Activated CD4-positive, alpha-beta T cell treated with anti-CD3 and anti-CD28 coated beads for 36 hours (primary cell): ENCODE measurements around the gene PPL. TPM values are rescaled to one million over a fixed set of nuclear protein-coding genes. Genes with fewer than 3 reads are reported as not detected.

ENCODE experiments used
- ATAC-seq: fragments of 200-7000 bp; cut with Tn5 transposase; one replicate; pipeline ENCODE4 v1.10.0; 2021; ENCODE audit warnings: mild to moderate bottlenecking, moderate library complexity
- CTCF ChIA-PET: fragments of 350-600 bp; sonication (Branson Sonifier 250); formaldehyde crosslinking; loops from one replicate; lab custom pipeline; 2021; ENCODE audit warnings: antibody characterized with exemption; lab: Charles Lee
- POLR2A ChIA-PET: fragments of 350-600 bp; sonication (Branson Sonifier 250); formaldehyde crosslinking; loops from one replicate; lab custom pipeline; 2021; ENCODE audit warnings: antibody characterized with exemption, inconsistent platforms; lab: Charles Lee
- DNase-seq: peaks from one replicate; pipeline ENCODE4 v3.0.0-alpha.2; 2020
- H3K27ac Mint-ChIP-seq: one replicate; pipeline ENCODE4 v1.8.0; 2021; ENCODE audit warnings: mixed read lengths
- H3K27me3 Mint-ChIP-seq: one replicate; pipeline ENCODE4 v1.8.0; 2021; ENCODE audit warnings: mixed read lengths
- H3K36me3 Mint-ChIP-seq: one replicate; pipeline ENCODE4 v1.8.0; 2021; ENCODE audit warnings: low read depth, mixed read lengths
- H3K4me1 Mint-ChIP-seq: one replicate; pipeline ENCODE4 v1.8.0; 2021; ENCODE audit warnings: mixed read lengths
- H3K4me3 Mint-ChIP-seq: one replicate; pipeline ENCODE4 v1.8.0; 2021; ENCODE audit warnings: mild to moderate bottlenecking, moderate library complexity, mixed read lengths
- H3K9me3 Mint-ChIP-seq: one replicate; pipeline ENCODE4 v1.8.0; 2021; ENCODE audit warnings: low read depth, mixed read lengths
- intact Hi-C, 2 experiments: fragments of 100-400 bp; cut with DNase I in 1 of 2; cut with micrococcal nuclease in 1 of 2; formaldehyde crosslinking; loops; one replicate each; pipeline versions ENCODE4 v1.14.2 to v1.15.1; 2022 to 2024; cut with DNase I, micrococcal nuclease
- total RNA-seq, 2 experiments: library from RNA; stranded (reverse); gene quantifications; one replicate each; pipeline ENCODE4 v1.2.3, GENCODE V29; 2021

The PPL gene
- total RNA-seq, 2 experiments from 2014 or later = not detected

DNA sequence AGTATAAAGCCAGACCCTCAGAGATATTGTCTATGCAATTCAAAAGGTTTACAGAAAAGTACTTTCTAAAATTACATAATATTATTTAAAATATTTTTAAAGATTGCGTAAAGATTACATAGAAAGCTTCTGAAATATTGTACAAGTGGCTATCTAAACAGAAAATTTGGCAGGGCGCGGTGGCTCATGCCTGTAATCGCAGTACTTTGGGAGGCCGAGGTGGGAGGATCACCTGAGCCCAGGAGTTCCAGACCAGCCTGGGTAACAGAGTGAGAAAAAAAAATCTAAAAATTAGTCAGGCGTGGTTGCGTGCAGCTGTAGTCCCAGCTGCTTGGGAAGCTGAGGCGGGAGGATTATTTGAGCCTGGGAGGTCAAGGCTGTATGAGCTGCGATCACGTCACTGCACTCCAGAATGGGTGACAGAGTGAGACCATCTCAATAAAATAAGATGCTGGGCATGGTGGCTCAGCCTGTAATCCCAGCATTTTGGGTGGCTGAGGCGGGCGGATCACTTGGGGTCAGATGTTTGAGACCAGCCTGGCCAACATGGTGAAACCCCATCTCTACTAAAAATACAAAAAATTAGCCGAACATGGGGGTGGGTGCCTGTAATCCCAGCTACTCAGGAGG lies 71.6 kb downstream of the PPL start:
- no peak for DNase-seq
- H3K36me3 Mint-ChIP-seq = peaks cover 26% of the 10 kb centered on the region
- H3K9me3 Mint-ChIP-seq = no peaks in the 10 kb centered on the region
- no peak overlapping the region for H3K4me3 Mint-ChIP-seq
- ChIA-PET CTCF (interaction anchor here (0.9 to 1.0 kb wide), 2 partner anchors 19 to 29 kb away, joined by 4 read pairs; no protein-coding TSS in a partner anchor), POLR2A (interaction anchor here (0.6 kb wide), 1 partner anchor 112 kb away, joined by 3 read pairs; no protein-coding TSS in a partner anchor)
- peaks cover 11% of the 10 kb centered on the region for H3K4me1 Mint-ChIP-seq
- no peak for ATAC-seq
- intact Hi-C loops = no loop called here
- H3K27me3 Mint-ChIP-seq = no peaks in the 10 kb centered on the region
- no peak overlapping the region for H3K27ac Mint-ChIP-seq

DNA sequence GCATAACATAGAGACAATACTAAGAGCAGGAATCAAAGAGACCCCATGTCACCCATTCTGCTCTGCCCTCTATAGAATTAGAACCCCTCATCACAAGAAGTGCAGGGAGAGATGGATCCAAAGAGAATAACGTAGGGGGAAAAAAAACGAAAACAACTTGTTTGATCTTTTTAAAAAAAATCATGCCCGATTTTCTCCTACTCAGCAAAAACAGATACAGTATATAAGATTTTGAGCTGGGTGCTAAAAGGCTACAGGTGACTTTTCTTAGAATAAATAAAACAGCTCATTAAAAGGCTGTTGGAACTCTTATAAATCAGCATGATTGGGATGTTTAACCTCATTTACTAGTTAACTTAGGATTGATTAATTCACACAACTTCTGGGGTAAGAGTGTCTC lies 72.2 kb downstream of the PPL start:
- Mint-ChIP-seq H3K27ac (no peak overlapping the region), H3K9me3 (no peaks in the 10 kb centered on the region), H3K27me3 (no peaks in the 10 kb centered on the region), H3K4me3 (no peak overlapping the region), H3K36me3 (peaks cover 30% of the 10 kb centered on the region), H3K4me1 (peaks cover 11% of the 10 kb centered on the region)
- no peak for DNase-seq
- ChIA-PET POLR2A (interaction anchor here (0.6 kb wide), 1 partner anchor 390 kb away, joined by 3 read pairs; no protein-coding TSS in a partner anchor), CTCF (interaction anchor here (1.0 kb wide), 1 partner anchor 20 kb away, joined by 4 read pairs; no protein-coding TSS in a partner anchor)
- intact Hi-C loops = no loop called here
- no peak for ATAC-seq

DNA sequence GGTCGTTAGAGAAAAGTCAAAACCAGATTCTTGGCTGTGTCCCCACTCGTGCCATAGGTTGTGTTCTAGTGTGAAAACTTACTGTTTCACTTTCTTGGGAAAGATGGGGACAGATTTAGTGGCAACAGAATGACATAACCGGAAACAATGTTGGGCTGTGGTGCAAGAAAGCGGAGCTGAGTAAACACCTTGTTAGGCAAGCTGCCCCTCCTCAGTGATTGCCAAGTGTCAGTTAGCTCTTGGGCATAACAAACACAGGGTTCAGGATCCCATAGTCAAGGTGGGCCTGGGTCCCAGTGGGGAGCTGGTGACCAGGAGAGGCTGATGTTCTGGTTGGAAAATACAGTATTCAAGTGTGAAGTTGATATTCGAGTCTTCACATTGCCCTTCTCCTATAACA lies 74.3 kb downstream of the PPL start:
- Mint-ChIP-seq H3K4me3 (no peak overlapping the region), H3K36me3 (peaks cover 37% of the 10 kb centered on the region), H3K27me3 (no peaks in the 10 kb centered on the region), H3K27ac (peak overlapping the region; percentile 29), H3K4me1 (peaks cover 11% of the 10 kb centered on the region), H3K9me3 (no peaks in the 10 kb centered on the region)
- ChIA-PET POLR2A (interaction anchor here (0.5 kb wide), 1 partner anchor 20 kb away, joined by 3 read pairs; no protein-coding TSS in a partner anchor), CTCF (no interaction called here)
- DNase-seq (no peak), ATAC-seq (no peak)
- intact Hi-C loops = no loop called here

DNA sequence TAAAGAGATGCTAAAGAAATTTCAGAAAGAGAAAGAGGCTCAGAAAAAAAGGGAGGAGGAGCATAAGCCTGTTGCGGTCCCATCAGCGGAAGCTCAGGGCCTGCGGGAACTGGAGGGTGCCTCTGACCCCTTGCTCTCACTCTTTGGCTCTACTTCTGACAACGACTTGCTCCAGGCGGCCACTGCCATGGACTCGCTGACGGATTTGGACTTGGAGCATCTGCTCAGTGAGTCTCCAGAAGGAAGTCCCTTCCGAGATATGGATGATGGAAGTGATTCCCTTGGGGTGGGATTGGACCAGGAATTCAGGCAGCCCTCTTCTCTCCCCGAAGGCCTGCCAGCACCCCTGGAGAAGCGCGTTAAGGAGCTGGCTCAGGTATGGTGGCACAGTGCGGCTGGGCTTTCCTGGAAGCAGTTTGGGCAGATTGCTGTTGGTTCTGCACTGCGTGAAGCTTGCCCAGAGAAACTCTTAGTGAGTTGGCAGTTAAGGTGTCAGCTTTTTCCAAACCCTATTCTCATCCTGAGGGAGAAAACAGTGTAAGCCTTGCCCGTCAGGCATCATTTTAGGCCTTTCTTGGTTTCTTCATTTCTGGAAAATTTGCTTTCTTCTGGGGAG lies 76.1 kb downstream of the PPL start:
- Mint-ChIP-seq H3K27me3 (no peaks in the 10 kb centered on the region), H3K4me1 (peaks cover 5% of the 10 kb centered on the region), H3K27ac (no peak overlapping the region), H3K36me3 (peaks cover 43% of the 10 kb centered on the region), H3K4me3 (no peak overlapping the region), H3K9me3 (no peaks in the 10 kb centered on the region)
- ATAC-seq (no peak), DNase-seq (no peak)
- ChIA-PET POLR2A (no interaction called here), CTCF (no interaction called here)
- intact Hi-C loops = no loop called here

DNA sequence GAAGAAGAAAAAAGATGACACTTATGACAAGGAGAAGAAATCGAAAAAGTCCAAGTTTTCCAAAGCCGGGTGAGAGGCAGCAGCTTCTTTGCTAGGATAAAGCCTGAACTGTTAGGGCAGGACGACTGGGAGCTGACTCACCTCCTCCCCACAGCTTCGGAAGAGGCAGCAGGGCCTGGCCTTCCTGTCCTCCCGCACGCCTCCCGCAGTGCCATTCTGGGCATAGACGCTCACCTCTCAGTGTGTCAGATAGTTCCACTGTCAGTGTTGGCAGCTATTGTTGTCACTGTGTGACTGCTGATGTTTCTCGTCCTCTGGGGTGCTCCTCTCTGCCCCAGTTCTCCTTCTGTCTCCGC lies 77.1 kb downstream of the PPL start:
- Mint-ChIP-seq H3K9me3 (no peaks in the 10 kb centered on the region), H3K4me1 (peaks cover 5% of the 10 kb centered on the region), H3K27me3 (no peaks in the 10 kb centered on the region), H3K4me3 (no peak overlapping the region), H3K27ac (no peak overlapping the region), H3K36me3 (peaks cover 46% of the 10 kb centered on the region)
- DNase-seq (no peak), ATAC-seq (no peak)
- ChIA-PET CTCF (interaction anchor here (0.6 kb wide), 2 partner anchors 28 to 225 kb away, joined by 3 to 4 read pairs; no protein-coding TSS in a partner anchor), POLR2A (no interaction called here)
- intact Hi-C loops = no loop called here

DNA sequence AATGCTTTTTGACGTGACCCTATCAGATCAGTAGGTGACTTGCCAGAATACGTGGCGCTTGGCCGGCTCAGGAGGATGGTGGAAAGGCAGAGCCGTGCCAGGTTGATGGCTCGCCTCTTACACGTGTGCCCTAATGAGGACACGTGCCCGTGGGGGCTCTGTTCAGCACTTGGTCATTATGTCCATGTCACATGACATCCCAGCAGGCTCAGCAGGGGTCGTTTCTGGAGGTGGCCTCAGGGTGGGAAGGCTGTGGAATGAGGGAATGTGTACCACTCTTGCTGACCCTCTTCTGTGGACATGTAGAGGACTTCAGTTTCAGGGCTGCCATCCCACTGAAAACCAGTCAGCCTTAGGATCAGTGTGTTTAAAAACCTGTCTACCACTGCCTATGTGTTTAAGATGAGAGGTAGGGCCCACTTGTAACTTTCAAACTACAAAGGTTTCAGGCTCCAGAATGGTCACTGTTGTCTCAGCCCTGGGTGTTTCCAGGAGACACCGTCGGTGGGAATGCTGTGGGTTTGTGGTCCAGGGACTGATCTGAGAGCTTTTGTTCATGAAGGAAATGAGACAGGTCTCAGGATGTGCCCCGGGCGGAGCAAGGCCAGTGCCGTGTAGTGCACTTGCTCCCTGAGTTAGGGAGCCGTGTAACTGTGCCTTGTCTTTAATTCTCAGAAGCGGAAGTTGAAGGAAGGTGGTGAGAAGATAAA lies 77.6 kb downstream of the PPL start:
- Mint-ChIP-seq H3K9me3 (no peaks in the 10 kb centered on the region), H3K4me1 (peaks cover 5% of the 10 kb centered on the region), H3K27me3 (no peaks in the 10 kb centered on the region), H3K4me3 (no peak overlapping the region), H3K36me3 (peaks cover 48% of the 10 kb centered on the region), H3K27ac (no peak overlapping the region)
- intact Hi-C loops = no loop called here
- ChIA-PET CTCF (no interaction called here), POLR2A (no interaction called here)
- DNase-seq (no peak), ATAC-seq (no peak)

DNA sequence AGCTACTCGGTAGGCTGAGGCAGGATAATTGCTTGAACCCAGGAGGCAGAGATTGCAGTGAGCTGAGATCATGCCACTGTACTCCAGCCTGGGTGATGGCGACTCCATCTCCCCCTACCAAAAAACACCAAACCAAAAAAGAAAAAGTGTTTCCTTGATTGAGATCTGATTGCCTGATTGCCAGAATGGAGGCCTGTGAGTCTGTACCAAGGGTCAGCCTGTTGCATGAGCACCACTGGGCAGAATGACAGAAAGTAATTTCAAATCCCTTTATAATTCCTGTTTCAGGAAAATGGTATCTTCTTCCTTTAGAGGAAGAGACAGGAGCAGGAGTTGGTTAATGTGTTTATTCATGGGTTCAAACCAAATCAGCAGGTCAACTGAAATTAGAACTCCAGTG lies 81.1 kb downstream of the PPL start:
- no peak for ATAC-seq
- H3K9me3 Mint-ChIP-seq = no peaks in the 10 kb centered on the region
- H3K27ac Mint-ChIP-seq = no peak overlapping the region
- POLR2A ChIA-PET = no interaction called here
- intact Hi-C loops = no loop called here
- peaks cover 45% of the 10 kb centered on the region for H3K36me3 Mint-ChIP-seq
- CTCF ChIA-PET = no interaction called here
- DNase-seq = no peak
- no peak overlapping the region for H3K4me3 Mint-ChIP-seq
- H3K27me3 Mint-ChIP-seq = no peaks in the 10 kb centered on the region
- peaks cover 12% of the 10 kb centered on the region for H3K4me1 Mint-ChIP-seq

DNA sequence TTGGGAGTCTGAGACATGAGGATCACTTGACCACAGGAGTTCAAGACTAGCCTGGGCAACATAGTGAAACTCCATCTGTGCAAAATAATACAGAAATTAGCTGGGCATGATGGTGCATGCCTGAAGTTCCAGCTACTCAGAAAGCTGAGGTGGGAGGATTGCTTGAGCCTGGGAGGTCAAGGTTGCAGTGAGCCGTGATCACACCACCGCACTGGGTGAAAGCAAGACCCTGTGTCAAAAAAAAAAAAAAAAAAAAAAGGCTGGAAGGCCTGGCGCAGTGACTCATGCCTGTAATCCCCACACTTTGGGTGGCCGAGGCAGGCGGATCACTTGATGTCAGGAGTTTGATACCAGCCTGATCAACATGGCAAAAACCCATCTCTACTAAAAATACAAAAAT lies 81.6 kb downstream of the PPL start:
- H3K27me3 Mint-ChIP-seq = no peaks in the 10 kb centered on the region

DNA sequence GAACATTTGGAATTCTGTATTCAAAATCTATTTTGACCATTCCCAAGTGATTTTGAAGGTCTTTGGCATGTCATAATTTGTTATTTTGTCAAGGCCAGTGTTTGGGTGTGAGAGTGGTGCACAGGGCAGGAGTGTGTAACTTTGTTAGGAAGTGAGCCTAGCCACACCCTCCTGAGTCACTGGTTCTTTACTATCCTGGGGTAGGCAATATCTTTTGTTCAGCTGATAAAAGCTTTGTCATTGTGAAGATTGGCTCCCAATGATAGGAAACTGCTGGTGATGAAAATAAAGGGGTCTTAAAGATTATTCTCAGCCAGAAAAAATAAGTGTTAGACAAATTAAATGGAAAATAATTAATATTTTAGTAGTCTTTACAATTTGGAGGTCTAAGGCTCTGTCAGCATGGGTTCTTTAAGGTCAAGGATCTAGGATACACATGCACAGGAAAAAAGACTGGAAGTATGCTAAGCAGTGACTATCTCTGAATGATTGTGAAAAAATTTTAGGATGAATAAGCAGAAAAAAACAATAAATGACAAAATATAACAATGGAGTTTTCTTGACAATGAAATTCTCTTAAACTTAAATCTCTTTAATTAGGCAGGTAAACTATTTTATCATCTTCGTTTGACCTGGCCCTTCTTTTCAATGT lies 84.6 kb downstream of the PPL start:
- intact Hi-C loops = no loop called here
- no peaks in the 10 kb centered on the region for H3K9me3 Mint-ChIP-seq

More for the DNA sequence above, 81.6 kb downstream of the PPL start:
- Mint-ChIP-seq H3K27ac (no peak overlapping the region), H3K4me1 (peaks cover 16% of the 10 kb centered on the region), H3K9me3 (no peaks in the 10 kb centered on the region), H3K36me3 (peaks cover 40% of the 10 kb centered on the region), H3K4me3 (no peak overlapping the region)
- no peak for DNase-seq
- ChIA-PET POLR2A (no interaction called here), CTCF (no interaction called here)
- ATAC-seq = no peak
- intact Hi-C loops = no loop called here

DNA sequence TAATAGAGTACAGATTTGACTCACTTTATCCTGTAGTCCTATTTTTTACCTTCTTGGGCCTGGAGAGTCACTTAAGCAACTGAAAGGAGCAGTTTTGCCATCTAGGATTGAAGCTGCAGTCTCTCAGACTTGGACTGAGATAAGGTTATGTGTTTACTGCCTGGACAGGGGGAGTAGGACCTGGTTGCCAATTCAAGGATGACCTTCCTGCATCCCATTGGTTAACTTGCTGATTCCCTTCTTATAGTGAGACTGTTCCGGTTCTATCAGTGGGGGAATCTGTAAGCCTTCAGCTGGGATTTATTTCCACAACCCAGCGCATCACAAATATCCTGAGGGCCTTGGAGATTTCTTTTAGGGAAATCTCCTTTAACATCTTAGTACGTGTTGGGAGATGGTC lies 86.7 kb downstream of the PPL start:
- Mint-ChIP-seq H3K27ac (no peak overlapping the region), H3K4me3 (no peak overlapping the region), H3K9me3 (no peaks in the 10 kb centered on the region), H3K36me3 (peaks cover 19% of the 10 kb centered on the region), H3K27me3 (no peaks in the 10 kb centered on the region), H3K4me1 (peaks cover 47% of the 10 kb centered on the region)
- CTCF ChIA-PET = interaction anchor here (0.6 to 0.9 kb wide), 2 partner anchors 180 to 183 kb away, joined by 3 read pairs; no protein-coding TSS in a partner anchor
- ATAC-seq = no peak
- POLR2A ChIA-PET = interaction anchor here (0.9 kb wide), 1 partner anchor 116 kb away, joined by 3 read pairs; the partner anchor contains the start of genes ANKS3 and DNAAF8
- intact Hi-C loops = no loop called here
- DNase-seq = no peak

More for the DNA sequence above, 84.6 kb downstream of the PPL start:
- no peak for DNase-seq
- no peak overlapping the region for H3K4me3 Mint-ChIP-seq
- H3K27me3 Mint-ChIP-seq = no peaks in the 10 kb centered on the region
- no peak for ATAC-seq
- H3K4me1 Mint-ChIP-seq = peaks cover 37% of the 10 kb centered on the region
- H3K36me3 Mint-ChIP-seq = peaks cover 24% of the 10 kb centered on the region
- CTCF ChIA-PET = interaction anchor here (0.7 kb wide), 1 partner anchor 15 kb away, joined by 4 read pairs; no protein-coding TSS in a partner anchor
- POLR2A ChIA-PET = no interaction called here
- H3K27ac Mint-ChIP-seq = no peak overlapping the region
